HG02840 (cell line): ENCODE data around the gene FAM162A.

Experiments used
- ATAC-seq: cut with Tn5 transposase; IDR thresholded peaks from one replicate; pipeline ENCODE4 v1.9.1; 2021; ENCODE audit warnings: mild to moderate bottlenecking, moderate library complexity, moderate number of reproducible peaks; ENCODE audit not compliant: unreplicated experiment, low FRiP score

Gene FAM162A, protein sequence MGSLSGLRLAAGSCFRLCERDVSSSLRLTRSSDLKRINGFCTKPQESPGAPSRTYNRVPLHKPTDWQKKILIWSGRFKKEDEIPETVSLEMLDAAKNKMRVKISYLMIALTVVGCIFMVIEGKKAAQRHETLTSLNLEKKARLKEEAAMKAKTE

GRCh38 chr3:122383771-122384697, at the start of gene FAM162A:
Gene FAM162A (plus strand): TSS chr3:122384182. CDS start chr3:122384266, 84 bp downstream.
- ATAC-seq = peak; percentile 87

DNA sequence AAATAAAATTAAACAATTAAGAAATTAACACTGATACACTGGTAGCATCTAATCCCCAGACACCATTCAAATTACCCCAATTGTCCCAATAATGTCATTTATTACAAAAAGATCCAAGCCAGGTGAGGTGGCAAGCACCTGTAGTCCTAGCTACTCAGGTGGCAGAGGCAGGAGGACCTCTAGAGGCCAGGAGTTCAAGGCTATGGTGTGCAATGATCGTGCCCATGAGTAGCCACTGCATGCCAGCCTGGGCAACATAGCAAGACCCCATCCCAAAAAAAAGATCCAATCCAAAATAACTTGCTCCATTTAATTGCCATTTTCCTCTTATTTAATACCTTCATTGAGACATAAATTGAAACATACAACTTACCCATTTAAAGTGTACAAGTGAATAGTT, 41.2 kb upstream of the FAM162A start:
- no peak for ATAC-seq

- ATAC-seq = no peak
Measured at GRCh38 chr3:122343654-122344053, 40.3 kb upstream of the FAM162A start.

DNA sequence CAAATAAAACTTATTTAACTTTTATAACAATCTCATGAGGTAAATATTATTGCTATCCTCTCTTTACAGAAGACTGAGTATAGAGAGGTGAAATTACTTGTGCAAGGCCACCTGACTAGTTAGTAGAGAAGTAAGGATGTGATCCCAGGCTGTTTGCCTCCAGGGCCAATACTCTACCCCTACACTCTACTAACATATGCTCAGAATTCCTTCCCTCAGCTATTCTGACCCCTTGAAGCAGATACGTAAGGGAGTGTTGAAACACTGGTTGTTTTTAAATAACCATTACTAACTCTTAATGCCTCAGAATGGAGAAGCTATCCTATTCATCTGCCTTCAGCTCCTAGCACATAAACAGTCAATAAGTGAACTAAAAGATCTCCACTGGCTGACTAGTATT, 34.8 kb upstream of the FAM162A start:
- no peak for ATAC-seq

GRCh38 chr3:122350814-122351418, 33.1 kb upstream of the FAM162A start:
- ATAC-seq = no peak

DNA sequence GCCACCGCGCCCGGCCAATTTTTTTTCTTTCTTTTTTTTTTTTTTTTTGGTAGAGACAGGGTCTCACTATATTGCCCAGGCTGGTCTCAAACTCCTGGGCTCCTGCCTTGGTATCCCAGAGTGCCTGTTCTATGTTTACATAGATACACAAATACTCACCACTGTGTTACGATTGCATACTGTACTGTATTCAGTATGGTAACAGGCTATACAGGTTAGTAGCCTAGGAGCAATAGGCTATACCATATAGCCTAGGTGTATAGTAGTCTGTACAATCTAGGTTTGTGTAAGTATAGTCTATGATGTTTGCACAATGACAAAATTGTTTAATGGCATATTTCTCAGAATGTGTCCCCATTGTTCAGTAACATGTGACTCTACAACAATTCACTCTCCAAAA, 32.4 kb upstream of the FAM162A start:
- ATAC-seq = no peak

DNA sequence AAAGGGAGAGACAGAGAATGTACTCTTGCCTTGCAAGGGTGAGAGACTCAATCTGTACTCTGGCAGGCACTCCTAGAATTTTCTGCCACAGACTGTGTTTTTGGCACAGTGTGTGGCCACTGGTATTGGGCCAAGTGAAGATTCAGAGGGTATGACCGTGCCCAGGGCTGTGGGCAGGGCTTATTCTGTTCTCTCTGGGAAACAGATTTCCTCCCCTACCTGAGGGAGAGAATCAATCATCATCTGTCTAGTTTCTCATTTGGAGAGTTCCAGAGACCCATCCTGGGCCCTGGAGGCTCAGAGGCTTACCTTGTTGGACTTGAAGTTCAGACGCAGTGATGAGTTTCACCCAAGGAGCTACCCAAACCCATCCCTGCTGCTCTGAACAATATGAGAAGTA, 30.8 kb upstream of the FAM162A start:
- ATAC-seq = no peak

DNA sequence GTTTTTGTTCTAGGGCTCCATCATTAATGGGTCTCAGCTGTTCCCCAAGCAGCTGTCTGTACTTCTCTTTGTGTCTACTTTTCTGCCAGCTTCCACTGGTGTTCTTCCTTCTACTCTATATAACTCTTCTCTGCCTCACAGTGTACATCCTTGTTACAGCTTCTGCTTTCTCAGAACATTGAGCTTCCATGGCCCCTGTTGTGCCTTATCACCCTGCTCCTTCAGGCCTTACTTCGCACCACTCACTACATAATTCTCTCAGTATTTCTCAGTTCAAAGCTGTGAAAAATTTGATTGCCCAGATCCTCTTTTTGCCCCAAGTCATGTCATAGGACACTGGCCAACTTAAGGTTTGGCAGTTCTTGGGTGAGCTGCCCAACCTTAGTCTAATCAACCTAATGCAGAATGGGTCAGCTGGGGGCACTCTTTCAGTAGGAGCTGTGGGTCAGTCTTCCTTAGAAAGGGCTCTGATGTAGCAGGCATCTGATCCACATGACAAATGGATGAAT, 30.0 kb upstream of the FAM162A start:
- ATAC-seq = no peak

- no peak for ATAC-seq
Measured at GRCh38 chr3:122355612-122356011, 28.4 kb upstream of the FAM162A start.

GRCh38 chr3:122356402-122356801, 27.6 kb upstream of the FAM162A start:
- ATAC-seq = no peak

DNA sequence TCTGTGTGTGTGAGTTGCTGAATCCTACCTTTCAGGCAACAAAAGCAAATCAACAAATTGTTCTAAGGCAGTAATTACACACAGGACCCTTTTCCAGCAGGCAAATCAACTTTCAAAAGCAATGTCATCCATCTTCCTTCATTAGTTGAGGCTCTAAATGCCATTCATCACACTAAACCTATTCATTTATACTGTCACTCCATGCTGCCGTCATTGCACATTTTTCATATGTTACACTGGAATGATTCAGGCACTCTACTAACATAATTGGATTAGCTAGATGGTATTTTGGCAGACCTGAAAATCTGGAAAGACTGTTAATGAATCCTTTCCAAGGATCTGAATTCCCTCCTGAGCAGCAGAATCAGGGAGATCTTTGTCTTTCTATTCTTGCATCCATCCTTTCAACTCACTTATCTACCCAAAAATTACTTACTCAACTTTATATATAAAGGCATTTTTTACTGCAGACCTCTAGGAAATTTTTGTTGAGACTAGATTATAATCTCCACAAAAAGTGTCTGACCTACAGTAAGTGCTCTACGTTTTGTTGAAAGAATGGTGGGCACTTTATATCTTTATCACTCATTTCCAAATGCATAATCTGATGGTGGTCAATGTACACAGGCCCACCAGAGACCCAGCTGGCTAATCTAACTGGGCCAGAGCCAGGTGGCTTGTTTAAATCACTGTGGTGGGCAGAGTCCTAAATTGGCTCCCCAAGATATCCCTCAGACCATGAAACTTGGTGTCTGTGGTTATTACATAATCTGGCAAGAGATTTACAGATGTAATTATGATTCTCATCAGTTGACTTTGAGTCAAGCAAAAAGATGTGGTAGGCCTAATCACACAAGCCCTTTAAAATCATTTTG, 25.9 kb upstream of the FAM162A start:
- no peak for ATAC-seq

DNA sequence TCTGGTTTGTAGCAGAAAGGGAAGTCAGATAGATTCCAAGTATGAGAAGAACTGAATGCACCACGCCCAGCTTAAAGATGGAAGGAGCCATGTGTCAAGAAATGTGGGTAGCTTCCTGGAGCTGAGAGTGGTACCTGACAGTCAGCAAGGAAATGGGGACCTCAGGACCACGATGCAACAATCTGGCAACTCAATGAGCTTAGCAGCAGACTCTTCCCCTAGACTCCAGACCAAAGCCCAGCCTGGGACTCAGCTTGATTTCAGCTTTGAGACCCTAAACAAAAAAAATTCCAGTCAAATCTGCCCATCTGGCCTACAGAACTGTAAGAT, 25.3 kb upstream of the FAM162A start:
- ATAC-seq = no peak

DNA sequence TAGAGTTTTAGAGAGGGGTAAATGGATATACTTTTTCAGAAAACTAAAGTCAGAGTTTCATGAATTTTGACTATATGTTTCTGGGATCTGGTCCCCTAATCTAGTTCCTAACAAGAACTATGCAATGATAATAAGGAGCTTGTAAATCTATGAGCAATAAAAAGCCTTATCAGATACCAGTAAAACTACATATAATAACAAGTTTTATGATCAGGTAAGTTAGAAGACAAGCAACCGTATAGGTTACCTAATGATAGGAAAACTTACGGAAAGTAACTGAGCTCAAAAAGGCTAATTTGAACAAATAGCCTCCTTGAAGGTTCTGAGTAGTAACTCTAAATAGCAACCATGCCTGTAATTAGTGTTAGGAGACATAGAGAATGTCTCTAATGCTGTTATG, 22.0 kb upstream of the FAM162A start:
- no peak for ATAC-seq

DNA sequence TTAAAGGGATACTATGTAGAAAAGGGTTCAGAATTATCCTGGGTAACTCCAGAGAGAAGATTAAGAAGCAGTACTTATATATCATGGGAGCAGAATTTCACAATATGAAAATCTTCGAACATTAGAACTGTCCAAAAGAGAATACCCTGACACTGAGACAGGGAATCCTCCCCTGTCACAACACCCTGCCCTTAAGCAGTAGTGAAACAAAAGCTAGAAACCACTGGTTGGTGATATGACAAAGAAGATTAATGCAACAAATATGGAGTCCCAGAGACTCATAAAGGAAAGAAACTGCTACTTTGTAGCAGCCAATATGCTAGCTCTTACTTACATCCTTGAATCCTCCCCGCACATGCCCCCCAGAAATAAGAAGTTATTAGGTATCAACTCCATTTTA, 19.5 kb upstream of the FAM162A start:
- ATAC-seq = no peak

- peak; percentile 39 for ATAC-seq
Measured at GRCh38 chr3:122365073-122365472, 18.9 kb upstream of the FAM162A start.

- ATAC-seq = peak; percentile 66
Measured at GRCh38 chr3:122365582-122366378, 18.2 kb upstream of the FAM162A start.

DNA sequence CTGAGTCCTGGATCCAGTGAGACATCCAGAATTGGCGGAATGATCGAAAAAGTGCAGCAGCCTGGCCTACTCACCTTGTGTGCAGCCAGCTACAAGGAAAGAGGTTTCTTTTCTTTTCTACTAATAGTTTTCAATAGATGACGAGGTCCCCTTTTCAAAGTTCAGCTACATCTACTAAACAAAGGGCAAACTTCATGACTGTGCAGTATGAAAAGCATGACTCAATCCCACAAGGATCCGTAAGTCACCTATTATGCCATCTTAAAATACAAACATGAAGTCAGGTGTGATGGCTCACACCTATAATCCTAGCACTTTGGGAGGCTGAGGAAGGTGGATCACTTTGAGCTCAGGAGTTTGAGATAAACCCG, 17.6 kb upstream of the FAM162A start:
- ATAC-seq = no peak

- ATAC-seq = no peak
Measured at GRCh38 chr3:122374034-122374433, 9.9 kb upstream of the FAM162A start.

DNA sequence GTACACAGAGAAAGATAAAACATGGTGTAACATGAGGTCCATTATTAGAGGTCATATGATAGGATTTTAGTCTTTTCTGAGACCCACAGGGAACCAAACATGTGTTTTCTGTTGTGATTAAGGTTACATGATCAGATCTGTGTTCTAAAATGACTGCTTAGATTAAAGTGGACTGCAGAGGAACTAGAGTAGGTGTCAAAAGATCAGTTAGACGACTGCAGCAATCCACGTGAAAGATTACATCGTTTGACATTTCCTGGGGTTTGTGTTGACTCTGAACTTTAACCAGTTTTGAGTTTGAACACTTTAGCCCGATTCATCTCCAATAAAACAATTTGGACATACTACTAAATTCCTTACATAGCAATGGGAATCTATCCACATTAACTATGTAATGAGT, 6.0 kb upstream of the FAM162A start:
- ATAC-seq = no peak
